ACC112 (cell line): Measurements from ENCODE around the gene ADTRP.
A peak's percentile ranks its signal among the peaks of the same experiment; 100 is the strongest.

Source experiments
- H2AFZ ChIP-seq: fragments of 200-600 bp; sonication (generic); one replicate; pipeline ENCODE4 v1.6.0; 2017; ENCODE audit warnings: antibody characterized with exemption, low read length; ENCODE audit not compliant: unreplicated experiment
- H3K27ac ChIP-seq: fragments of 200-600 bp; sonication (generic); 2 replicates; pipeline ENCODE4 v1.5.1; 2014; ENCODE audit warnings: low read depth, mild to moderate bottlenecking, antibody characterized with exemption, low read length, moderate library complexity
- H3K27me3 ChIP-seq: fragments of 200-600 bp; sonication (generic); 2 replicates; pipeline ENCODE4 v1.6.1; 2014; ENCODE audit warnings: mild to moderate bottlenecking, antibody characterized with exemption, low read length, moderate library complexity, mixed read lengths; ENCODE audit not compliant: insufficient read depth
- H3K36me3 ChIP-seq: fragments of 200-600 bp; sonication (generic); 2 replicates; pipeline ENCODE4 v1.6.1; 2016; ENCODE audit warnings: mild to moderate bottlenecking, antibody characterized with exemption, low read length, moderate library complexity, mixed read lengths; ENCODE audit not compliant: insufficient read depth
- H3K4me1 ChIP-seq: fragments of 200-600 bp; sonication (generic); one replicate; pipeline ENCODE4 v1.6.1; 2016; ENCODE audit warnings: low read length, mixed read lengths; ENCODE audit not compliant: insufficient read depth, unreplicated experiment, control insufficient read depth
- H3K4me3 ChIP-seq: fragments of 200-600 bp; sonication (generic); 2 replicates; pipeline ENCODE4 v1.5.1; 2014; ENCODE audit warnings: mild to moderate bottlenecking, low read depth, low read length
- H3K79me2 ChIP-seq: fragments of 200-600 bp; sonication (generic); one replicate; pipeline ENCODE4 v1.6.0; 2016; ENCODE audit warnings: low read length; ENCODE audit not compliant: control insufficient read depth, unreplicated experiment, insufficient read depth

The ADTRP gene

GRCh38 chr6:11738234-11738633 lies 40.4 kb downstream of the ADTRP start:
- Histone ChIP-seq H3K4me3 (no peak overlapping the region), H3K36me3 (no peaks in the 10 kb centered on the region)

GRCh38 chr6:11736601-11737000 lies 42.0 kb downstream of the ADTRP start:
- no peak overlapping the region for H3K4me3 ChIP-seq
- no peak overlapping the region for H3K27ac ChIP-seq
- H3K27me3 ChIP-seq: no peaks in the 10 kb centered on the region
- H2AFZ ChIP-seq: no peak overlapping the region
- no peaks in the 10 kb centered on the region for H3K79me2 ChIP-seq
- H3K36me3 ChIP-seq: no peaks in the 10 kb centered on the region
- peaks cover 4% of the 10 kb centered on the region for H3K4me1 ChIP-seq

More at GRCh38 chr6:11738234-11738633, 40.4 kb downstream of the ADTRP start:
- no peaks in the 10 kb centered on the region for H3K79me2 ChIP-seq
- H3K27ac ChIP-seq: no peak overlapping the region
- H3K4me1 ChIP-seq: no peaks in the 10 kb centered on the region
- no peak overlapping the region for H2AFZ ChIP-seq
- no peaks in the 10 kb centered on the region for H3K27me3 ChIP-seq

- Histone ChIP-seq H3K79me2 (no peaks in the 10 kb centered on the region), H3K36me3 (no peaks in the 10 kb centered on the region), H3K27ac (no peak overlapping the region), H2AFZ (no peak overlapping the region), H3K27me3 (no peaks in the 10 kb centered on the region), H3K4me3 (no peak overlapping the region), H3K4me1 (peaks cover 4% of the 10 kb centered on the region)
These were observed 43.6 kb downstream of the ADTRP start for GRCh38 chr6:11734861-11735613.

DNA sequence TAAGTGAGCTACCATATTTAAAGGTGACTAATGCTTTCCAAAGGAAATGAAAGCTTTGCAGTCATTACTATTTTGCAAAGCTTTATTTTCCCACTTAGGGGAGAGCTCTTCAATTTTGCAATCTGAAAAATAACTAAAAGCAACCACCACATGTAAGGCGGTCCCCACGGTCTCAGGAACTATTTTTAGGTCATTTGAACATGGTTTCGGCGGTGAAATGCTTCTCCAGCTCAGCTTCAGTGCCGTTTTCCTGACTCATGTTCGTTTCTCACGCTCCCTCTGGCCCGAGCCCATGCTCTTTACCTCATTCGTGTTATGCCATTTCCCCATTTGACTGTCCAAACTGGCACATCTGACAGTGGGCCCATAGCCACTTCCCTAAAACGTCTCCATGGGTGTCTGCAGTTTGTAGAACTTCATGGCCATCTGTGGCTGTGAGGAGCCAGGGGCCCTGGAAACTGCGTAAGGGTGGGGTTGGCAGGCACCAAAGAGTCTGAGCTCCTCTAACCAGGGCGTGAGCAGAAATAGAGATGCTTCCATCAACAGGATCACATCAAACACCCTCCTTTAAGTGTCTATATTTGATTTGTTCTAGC lies 46.5 kb downstream of the ADTRP start:
- H3K79me2 ChIP-seq: no peaks in the 10 kb centered on the region
- H3K27ac ChIP-seq: peak overlapping the region; percentile 81
- no peaks in the 10 kb centered on the region for H3K27me3 ChIP-seq
- H3K4me3 ChIP-seq: peak overlapping the region; percentile 4; the same call in 1 of the 2 replicates
- no peak overlapping the region for H2AFZ ChIP-seq
- H3K4me1 ChIP-seq: peaks cover 4% of the 10 kb centered on the region
- no peaks in the 10 kb centered on the region for H3K36me3 ChIP-seq

DNA sequence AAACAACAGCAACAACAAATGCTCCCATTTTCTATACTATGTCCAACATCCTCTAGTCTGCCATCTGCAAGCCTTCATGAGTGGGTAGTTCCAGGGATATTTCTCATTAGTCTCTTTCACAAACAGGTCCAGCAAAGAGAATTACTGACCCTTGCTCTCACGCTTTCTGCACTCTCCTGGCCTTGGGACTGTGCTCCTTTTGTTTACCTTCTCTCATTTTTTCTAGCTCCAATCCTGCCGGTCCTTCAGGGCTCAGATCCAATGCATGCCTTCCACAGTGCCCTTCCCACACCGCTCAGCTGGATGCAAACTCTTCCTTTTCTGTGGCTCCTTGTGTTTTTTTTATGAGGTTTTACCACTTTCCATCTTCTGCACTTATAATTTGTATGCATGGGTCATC lies 47.2 kb downstream of the ADTRP start:
- no peaks in the 10 kb centered on the region for H3K36me3 ChIP-seq
- H3K27ac ChIP-seq: peak overlapping the region; percentile 81
- H3K27me3 ChIP-seq: no peaks in the 10 kb centered on the region
- no peak overlapping the region for H3K4me3 ChIP-seq
- peaks cover 4% of the 10 kb centered on the region for H3K4me1 ChIP-seq
- no peak overlapping the region for H2AFZ ChIP-seq
- no peaks in the 10 kb centered on the region for H3K79me2 ChIP-seq

DNA sequence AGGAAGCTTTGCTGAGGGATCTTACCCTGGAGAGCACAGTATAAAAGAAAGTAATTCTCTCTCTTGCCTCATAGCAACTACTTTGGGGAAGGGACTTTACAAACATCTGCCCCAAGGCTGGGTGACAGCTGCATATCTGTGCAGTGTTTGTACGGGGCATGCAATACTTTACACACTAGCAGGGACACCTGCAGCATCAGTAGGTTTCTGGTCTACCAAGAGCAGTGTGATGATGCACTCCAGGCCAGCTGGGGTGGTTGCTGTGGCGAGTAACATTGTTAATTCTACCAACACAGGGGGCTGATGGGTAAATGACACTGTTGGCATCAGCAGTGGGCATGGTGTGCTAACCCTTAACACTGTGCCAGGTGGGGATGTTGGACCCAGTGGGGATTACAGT lies 48.0 kb downstream of the ADTRP start:
- Histone ChIP-seq H3K4me3 (no peak overlapping the region), H3K36me3 (no peaks in the 10 kb centered on the region), H3K4me1 (peaks cover 4% of the 10 kb centered on the region), H3K27ac (no peak overlapping the region), H3K79me2 (no peaks in the 10 kb centered on the region), H2AFZ (no peak overlapping the region), H3K27me3 (no peaks in the 10 kb centered on the region)

DNA sequence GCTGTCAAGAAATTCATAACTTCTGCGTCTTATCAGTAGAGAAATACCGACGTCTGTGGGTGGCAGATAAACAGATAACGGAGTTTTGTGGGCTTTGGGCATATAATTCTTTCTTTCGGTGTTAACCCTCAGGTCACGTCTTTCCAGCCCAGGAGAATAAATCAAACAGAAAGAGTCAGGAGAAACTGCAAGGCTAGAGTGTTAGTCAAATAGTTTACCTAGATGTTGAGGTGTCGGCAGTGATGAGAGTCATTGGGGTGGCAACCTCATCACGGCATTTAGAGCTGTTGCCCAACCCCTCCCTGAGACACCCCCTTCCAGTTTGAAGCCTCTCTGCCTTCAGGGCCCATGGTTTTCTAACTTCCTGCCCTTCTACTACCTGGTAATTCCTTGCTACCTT lies 49.5 kb downstream of the ADTRP start:
- no peak overlapping the region for H3K4me3 ChIP-seq
- no peaks in the 10 kb centered on the region for H3K27me3 ChIP-seq
- H3K4me1 ChIP-seq: peaks cover 4% of the 10 kb centered on the region
- no peaks in the 10 kb centered on the region for H3K36me3 ChIP-seq
- H3K27ac ChIP-seq: no peak overlapping the region
- H3K79me2 ChIP-seq: no peaks in the 10 kb centered on the region
- H2AFZ ChIP-seq: no peak overlapping the region

- H3K4me1 ChIP-seq: peaks cover 4% of the 10 kb centered on the region
- no peaks in the 10 kb centered on the region for H3K27me3 ChIP-seq
- H3K4me3 ChIP-seq: no peak overlapping the region
- H3K79me2 ChIP-seq: no peaks in the 10 kb centered on the region
- no peak overlapping the region for H3K27ac ChIP-seq
- no peaks in the 10 kb centered on the region for H3K36me3 ChIP-seq
- H2AFZ ChIP-seq: no peak overlapping the region
These were observed 50.3 kb downstream of the ADTRP start for GRCh38 chr6:11727998-11728961.

GRCh38 chr6:11727346-11727997 lies 51.1 kb downstream of the ADTRP start:
- no peaks in the 10 kb centered on the region for H3K27me3 ChIP-seq
- H3K4me1 ChIP-seq: peaks cover 3% of the 10 kb centered on the region
- H2AFZ ChIP-seq: no peak overlapping the region
- H3K4me3 ChIP-seq: no peak overlapping the region
- no peaks in the 10 kb centered on the region for H3K79me2 ChIP-seq
- H3K27ac ChIP-seq: no peak overlapping the region
- no peaks in the 10 kb centered on the region for H3K36me3 ChIP-seq

DNA sequence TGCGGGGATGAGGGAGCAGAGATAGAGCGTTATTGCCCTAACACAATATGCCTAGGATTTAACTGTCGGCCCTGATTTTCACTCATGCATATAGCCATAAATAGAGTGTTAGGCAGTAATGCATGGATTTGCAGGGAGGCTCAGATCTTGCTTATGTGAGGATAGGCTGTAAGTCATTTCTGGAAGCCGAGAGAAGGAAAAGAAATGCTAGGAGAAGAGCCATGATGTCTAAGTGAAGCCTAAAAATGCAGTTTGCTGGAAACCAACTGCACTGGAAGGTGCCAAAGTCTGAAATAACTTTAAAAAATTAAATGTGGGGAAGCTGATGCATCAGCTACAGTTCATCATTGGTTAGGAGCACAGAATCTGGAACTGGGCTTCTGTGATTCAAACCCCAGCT lies 54.3 kb downstream of the ADTRP start:
- Histone ChIP-seq H3K36me3 (no peaks in the 10 kb centered on the region), H2AFZ (no peak overlapping the region), H3K27ac (no peak overlapping the region), H3K27me3 (no peaks in the 10 kb centered on the region), H3K79me2 (no peaks in the 10 kb centered on the region), H3K4me1 (no peaks in the 10 kb centered on the region), H3K4me3 (no peak overlapping the region)
